GM12864 (cell line): Measurements from ENCODE around the gene ENGASE.

Experiments
- DNase-seq: peaks from one replicate; pipeline ENCODE4 v3.0.0-alpha.2; 2011; ENCODE audit warnings: low read depth
- H3K4me3 ChIP-seq: 2 replicates; pipeline ENCODE4 v1.5.1; 2011; ENCODE audit warnings: mild to moderate bottlenecking, low read depth, low read length, control low read depth
- CTCF ChIP-seq: IDR thresholded peaks from 2 replicates; pipeline ENCODE4 v1.5.1; 2011; ENCODE audit warnings: low read depth, mild to moderate bottlenecking, moderate library complexity, low read length, control low read depth, inconsistent platforms; ENCODE audit errors: missing control alignments

ENGASE gene

GRCh38 chr17:79089720-79090442 lies 15.3 kb downstream of the ENGASE start:
- H3K4me3 ChIP-seq: no peak overlapping the region
- no peak for TF ChIP-seq CTCF
- no peak for DNase-seq

GRCh38 chr17:79090443-79091225 lies 16.0 kb downstream of the ENGASE start:
- no peak for TF ChIP-seq CTCF
- no peak for DNase-seq
- H3K4me3 ChIP-seq: no peak overlapping the region

- DNase-seq: no peak
- no peak for TF ChIP-seq CTCF
- no peak overlapping the region for H3K4me3 ChIP-seq
Observed at GRCh38 chr17:79091226-79091670, 16.6 kb downstream of the ENGASE start.

DNA sequence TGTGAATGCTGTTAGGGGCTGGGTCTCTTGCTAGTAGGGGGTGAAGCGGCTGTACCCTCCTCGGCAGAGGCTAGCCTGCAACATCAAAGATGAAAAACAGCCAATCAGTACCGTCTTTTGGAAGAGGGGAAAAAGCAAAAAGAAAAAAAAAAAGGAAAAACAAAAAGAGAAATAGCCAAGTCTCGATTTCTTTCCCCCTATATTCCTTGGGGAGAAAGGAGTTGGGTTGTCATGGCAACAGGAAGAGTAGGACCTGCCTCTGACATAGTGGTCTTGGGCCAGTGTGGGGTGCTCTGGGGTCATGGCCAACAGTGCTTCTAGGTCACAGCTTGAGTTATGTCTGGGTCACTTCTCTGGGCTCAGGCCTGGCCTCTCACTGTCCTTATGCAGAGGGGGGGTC lies 17.9 kb downstream of the ENGASE start:
- TF ChIP-seq CTCF: no peak
- DNase-seq: no peak
- H3K4me3 ChIP-seq: no peak overlapping the region

- no peak for TF ChIP-seq CTCF
- no peak for DNase-seq
- no peak overlapping the region for H3K4me3 ChIP-seq
Observed at GRCh38 chr17:79093270-79093669, 18.6 kb downstream of the ENGASE start.

GRCh38 chr17:79094261-79094660 lies 19.6 kb downstream of the ENGASE start:
- no peak for TF ChIP-seq CTCF
- no peak for DNase-seq

More at GRCh38 chr17:79094261-79094660, 19.6 kb downstream of the ENGASE start:
- no peak overlapping the region for H3K4me3 ChIP-seq
